HepG2 (cell line): ENCODE results near the gene NCOR2. TPM values are rescaled to one million over a fixed set of nuclear protein-coding genes. Genes with fewer than 3 reads are reported as not detected.

Experiments
- ARNTL ChIP-seq: sonication (generic); formaldehyde crosslinking; IDR thresholded peaks from 2 replicates; pipeline ENCODE4 v1.4.0; 2020; ENCODE audit warnings: mild to moderate bottlenecking, missing genetic modification reagents
- E2F2 ChIP-seq: sonication (generic); formaldehyde crosslinking; IDR thresholded peaks from 2 replicates; pipeline ENCODE4 v1.4.0; 2020; ENCODE audit warnings: missing genetic modification reagents, borderline replicate concordance
- ELK4 ChIP-seq: sonication (generic); formaldehyde crosslinking; IDR thresholded peaks from 2 replicates; pipeline ENCODE4 v1.9.0; 2021; ENCODE audit warnings: missing genetic modification reagents, borderline replicate concordance
- ETS1 ChIP-seq: sonication (generic); formaldehyde crosslinking; IDR thresholded peaks from 2 replicates; pipeline ENCODE4 v1.4.0; 2020; ENCODE audit warnings: missing genetic modification reagents
- IKZF5 ChIP-seq: IDR thresholded peaks from 2 replicates; pipeline ENCODE4 v1.6.1; 2018; ENCODE audit warnings: missing genetic modification reagents, mild to moderate bottlenecking, missing compliant biosample characterization
- KAT2B ChIP-seq: fragments of 150-350 bp; IDR thresholded peaks from 2 replicates; pipeline ENCODE4 v1.6.1; 2014; ENCODE audit warnings: low read depth, low read length, borderline replicate concordance
- KDM5B ChIP-seq: sonication (generic); formaldehyde crosslinking; IDR thresholded peaks from 2 replicates; pipeline ENCODE4 v1.4.0; 2020; ENCODE audit warnings: missing genetic modification reagents, mild to moderate bottlenecking, borderline replicate concordance
- KDM6A ChIP-seq: IDR thresholded peaks from 2 replicates; pipeline ENCODE4 v1.6.1; 2016; ENCODE audit warnings: low read depth
- MAFK ChIP-seq, 2 experiments: IDR thresholded peaks in 1 of 2; conservative IDR thresholded peaks in 1 of 2; 2 replicates each; pipeline ENCODE4 v1.6.1; 2011; ENCODE audit warnings: improper control_type of control experiment in 2 of 2, low read length in 2 of 2
- MEIS1 ChIP-seq: sonication (generic); formaldehyde crosslinking; IDR thresholded peaks from 2 replicates; pipeline ENCODE4 v1.9.0; 2021; ENCODE audit warnings: mild to moderate bottlenecking, missing genetic modification reagents, moderate library complexity, borderline replicate concordance
- NFE2 ChIP-seq: sonication (generic); formaldehyde crosslinking; IDR thresholded peaks from 2 replicates; pipeline ENCODE4 v1.4.0; 2020; ENCODE audit warnings: missing genetic modification reagents
- POLR2A ChIP-seq, 2 experiments: IDR thresholded peaks; 2 replicates each; pipeline ENCODE4 v1.6.1; 2011; ENCODE audit warnings: low read depth in 2 of 2, low read length in 2 of 2, mild to moderate bottlenecking in 1 of 2, moderate library complexity in 1 of 2; ENCODE audit not compliant: insufficient read depth in 1 of 2
- ZFY ChIP-seq: sonication (generic); formaldehyde crosslinking; IDR thresholded peaks from 2 replicates; pipeline ENCODE4 v1.4.0; 2020; ENCODE audit warnings: missing genetic modification reagents
- ZNF280B ChIP-seq: sonication (generic); formaldehyde crosslinking; IDR thresholded peaks from 2 replicates; pipeline ENCODE4 v1.5.0; 2020; ENCODE audit warnings: missing genetic modification reagents, mild to moderate bottlenecking, borderline replicate concordance
- ZNF430 ChIP-seq: sonication (generic); formaldehyde crosslinking; IDR thresholded peaks from 2 replicates; pipeline ENCODE4 v1.9.0; 2021; ENCODE audit warnings: mild to moderate bottlenecking, missing genetic modification reagents
- ZNF441 ChIP-seq: sonication (generic); formaldehyde crosslinking; IDR thresholded peaks from 2 replicates; pipeline ENCODE4 v1.7.0; 2021; ENCODE audit warnings: missing genetic modification reagents, borderline replicate concordance
- ZNF574 ChIP-seq: sonication (generic); formaldehyde crosslinking; IDR thresholded peaks from 2 replicates; pipeline ENCODE4 v1.4.0; 2020; ENCODE audit warnings: missing genetic modification reagents
- ZNF589 ChIP-seq: sonication (generic); formaldehyde crosslinking; conservative IDR thresholded peaks from 2 replicates; pipeline ENCODE4 v1.8.0; 2022; ENCODE audit warnings: mild to moderate bottlenecking, moderate library complexity, missing genetic modification reagents
- ZNF644 ChIP-seq: IDR thresholded peaks from 2 replicates; pipeline ENCODE4 v1.6.1; 2016; ENCODE audit warnings: low read depth
- ZNF670 ChIP-seq: sonication (generic); formaldehyde crosslinking; IDR thresholded peaks from 2 replicates; pipeline ENCODE4 v1.8.0; 2022; ENCODE audit warnings: mild to moderate bottlenecking, missing genetic modification reagents, borderline replicate concordance
- ZNF788 ChIP-seq: sonication (generic); formaldehyde crosslinking; IDR thresholded peaks from 2 replicates; pipeline ENCODE4 v1.5.0; 2020; ENCODE audit warnings: mild to moderate bottlenecking, missing genetic modification reagents, borderline replicate concordance
- polyA plus RNA-seq, 8 experiments: library from polyadenylated mRNA; depleted of rRNA in 3 of 8; stranded (reverse) in 7 of 8; unstranded in 1 of 8; fragments of >200 nt; fragmentation: Illumina TruSeq in 4 of 8; extraction: Trizol in 4 of 8; gene quantifications; 2 replicates each; pipeline versions ENCODE4 v1.2.1 to v1.2.3, GENCODE V29; 2011 to 2016; ENCODE audit warnings: low read depth in 4 of 8, missing spikeins in 1 of 8, mixed read lengths in 1 of 8; ENCODE audit not compliant: insufficient read depth in 1 of 8
- total RNA-seq, 5 experiments: library from RNA; depleted of rRNA; stranded (reverse); fragments of >200 nt; fragmentation: Illumina TruSeq; extraction: Trizol; gene quantifications; 2 replicates each; pipeline ENCODE4 v1.2.3, GENCODE V29; 2016; ENCODE audit warnings: low read depth in 1 of 5

The NCOR2 gene
- total and polyA plus RNA-seq, 2 of the 13 experiments (the other 11 are each of a cell fraction or from before 2014, with no cell fraction given), result 4.5 to 5.7 TPM

- TF ChIP-seq KAT2B, result no peak
- no peak for TF ChIP-seq E2F2 (CRISPR knock-in tag)
- TF ChIP-seq POLR2A (IDR thresholded peaks at IDR 0.05; ENCODE audit: insufficient read depth in 1 of 2, low read depth in 2 of 2, low read length in 2 of 2), result no peak
- no peak for TF ChIP-seq ELK4 (CRISPR knock-in tag)
- TF ChIP-seq ZNF441 (CRISPR knock-in tag), result 0 out of 2 replicates have a peak, but pooled peaks have one; percentile 10
- TF ChIP-seq ZNF788, result no peak
- no peak for TF ChIP-seq ZNF589 (CRISPR knock-in tag)
- TF ChIP-seq ZNF670 (CRISPR knock-in tag), result no peak
- no peak for TF ChIP-seq MAFK (conservative IDR thresholded peaks at IDR 0.05 in 1 of 2, IDR thresholded peaks at IDR 0.05 in 1 of 2; ENCODE audit: low read length in 2 of 2)
- TF ChIP-seq ZNF644 (CRISPR knock-in tag), result no peak
- no peak for TF ChIP-seq ETS1 (CRISPR knock-in tag)
- TF ChIP-seq KDM6A (CRISPR knock-in tag), result no peak
- no peak for TF ChIP-seq ZNF574 (CRISPR knock-in tag)
- peak; percentile 79 for TF ChIP-seq ZFY
- TF ChIP-seq ZNF430 (CRISPR knock-in tag), result no peak
- 0 out of 2 replicates have a peak, but pooled peaks have one; percentile 3 for TF ChIP-seq ARNTL (CRISPR knock-in tag)
- no peak for TF ChIP-seq NFE2
- TF ChIP-seq ZNF280B, result no peak
- 0 out of 2 replicates have a peak, but pooled peaks have one; percentile 7 for TF ChIP-seq KDM5B (CRISPR knock-in tag)
- no peak for TF ChIP-seq MEIS1 (CRISPR knock-in tag)
- TF ChIP-seq IKZF5, result no peak
Measured at GRCh38 chr12:124566997-124567672, at the start of gene NCOR2 (continued).
